ENCODE measurements around the gene TRIM52. TPM values are rescaled to one million over a fixed set of nuclear protein-coding genes. Genes with fewer than 3 reads are reported as not detected.
A peak's percentile ranks its signal among the peaks of the same experiment; 100 is the strongest.

TRIM52 gene
- total and polyA plus RNA-seq, 2 of the 13 experiments (the other 11 are each of a cell fraction or from before 2014, with no cell fraction given): 7.2 to 11.6 TPM

GRCh38 chr5:181246276-181247049, 14.5 kb downstream of the TRIM52 start (continued):
- TF ChIP-seq ZNF839 (CRISPR knock-in tag; IDR thresholded peaks at IDR 0.05; ENCODE audit: borderline replicate concordance) (no peak), NFE2L1 (CRISPR knock-in tag; IDR thresholded peaks at IDR 0.05; ENCODE audit: borderline replicate concordance) (no peak), TARDBP (CRISPR knock-in tag; IDR thresholded peaks at IDR 0.05) (no peak), ZNF430 (CRISPR knock-in tag; IDR thresholded peaks at IDR 0.05) (no peak), AGO1 (IDR thresholded peaks at IDR 0.05; ENCODE audit: low read depth, low read length, poor library complexity, severe bottlenecking) (no peak), SRSF1 (optimal IDR thresholded peaks at IDR 0.05; ENCODE audit: low read depth, low read length) (no peak), ZNF652 (CRISPR knock-in tag; IDR thresholded peaks at IDR 0.05; ENCODE audit: borderline replicate concordance, low read depth) (no peak), TBL1XR1 (IDR thresholded peaks at IDR 0.05; ENCODE audit: borderline replicate concordance, low read length, partially characterized antibody) (no peak), JARID2 (CRISPR knock-in tag; IDR thresholded peaks at IDR 0.05; ENCODE audit: insufficient replicate concordance) (peak; percentile 62), MTA1 (CRISPR knock-in tag; IDR thresholded peaks at IDR 0.05; ENCODE audit: borderline replicate concordance) (no peak), SALL1 (CRISPR knock-in tag; IDR thresholded peaks at IDR 0.05) (no peak), ZFP62 (CRISPR knock-in tag; IDR thresholded peaks at IDR 0.05) (no peak), ZNF333 (CRISPR knock-in tag; IDR thresholded peaks at IDR 0.05; ENCODE audit: borderline replicate concordance) (no peak; the same call in 1 of the 2 replicates), ZNF672 (CRISPR knock-in tag; IDR thresholded peaks at IDR 0.05) (no peak), TAF15 (IDR thresholded peaks at IDR 0.05; ENCODE audit: low read depth, low read length, poor library complexity, severe bottlenecking) (peak; percentile 31), ZNF512 (CRISPR knock-in tag; IDR thresholded peaks at IDR 0.05) (no peak), KMT2A (CRISPR knock-in tag; IDR thresholded peaks at IDR 0.05) (no peak), ZNF75D (CRISPR knock-in tag; IDR thresholded peaks at IDR 0.05; ENCODE audit: borderline replicate concordance) (peak; percentile 55; the same call in 1 of the 2 replicates), ZNF17 (CRISPR knock-in tag; IDR thresholded peaks at IDR 0.05) (no peak), ZKSCAN1 (IDR thresholded peaks at IDR 0.05; ENCODE audit: low read length) (0 out of 2 replicates have a peak, but pooled peaks have one; percentile 27)
- TF ChIP-seq, protein P1, sequence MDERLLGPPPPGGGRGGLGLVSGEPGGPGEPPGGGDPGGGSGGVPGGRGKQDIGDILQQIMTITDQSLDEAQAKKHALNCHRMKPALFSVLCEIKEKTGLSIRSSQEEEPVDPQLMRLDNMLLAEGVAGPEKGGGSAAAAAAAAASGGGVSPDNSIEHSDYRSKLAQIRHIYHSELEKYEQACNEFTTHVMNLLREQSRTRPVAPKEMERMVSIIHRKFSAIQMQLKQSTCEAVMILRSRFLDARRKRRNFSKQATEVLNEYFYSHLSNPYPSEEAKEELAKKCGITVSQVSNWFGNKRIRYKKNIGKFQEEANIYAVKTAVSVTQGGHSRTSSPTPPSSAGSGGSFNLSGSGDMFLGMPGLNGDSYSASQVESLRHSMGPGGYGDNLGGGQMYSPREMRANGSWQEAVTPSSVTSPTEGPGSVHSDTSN (CRISPR knock-in tag; IDR thresholded peaks at IDR 0.05): no peak
- TF ChIP-seq, protein P2, sequence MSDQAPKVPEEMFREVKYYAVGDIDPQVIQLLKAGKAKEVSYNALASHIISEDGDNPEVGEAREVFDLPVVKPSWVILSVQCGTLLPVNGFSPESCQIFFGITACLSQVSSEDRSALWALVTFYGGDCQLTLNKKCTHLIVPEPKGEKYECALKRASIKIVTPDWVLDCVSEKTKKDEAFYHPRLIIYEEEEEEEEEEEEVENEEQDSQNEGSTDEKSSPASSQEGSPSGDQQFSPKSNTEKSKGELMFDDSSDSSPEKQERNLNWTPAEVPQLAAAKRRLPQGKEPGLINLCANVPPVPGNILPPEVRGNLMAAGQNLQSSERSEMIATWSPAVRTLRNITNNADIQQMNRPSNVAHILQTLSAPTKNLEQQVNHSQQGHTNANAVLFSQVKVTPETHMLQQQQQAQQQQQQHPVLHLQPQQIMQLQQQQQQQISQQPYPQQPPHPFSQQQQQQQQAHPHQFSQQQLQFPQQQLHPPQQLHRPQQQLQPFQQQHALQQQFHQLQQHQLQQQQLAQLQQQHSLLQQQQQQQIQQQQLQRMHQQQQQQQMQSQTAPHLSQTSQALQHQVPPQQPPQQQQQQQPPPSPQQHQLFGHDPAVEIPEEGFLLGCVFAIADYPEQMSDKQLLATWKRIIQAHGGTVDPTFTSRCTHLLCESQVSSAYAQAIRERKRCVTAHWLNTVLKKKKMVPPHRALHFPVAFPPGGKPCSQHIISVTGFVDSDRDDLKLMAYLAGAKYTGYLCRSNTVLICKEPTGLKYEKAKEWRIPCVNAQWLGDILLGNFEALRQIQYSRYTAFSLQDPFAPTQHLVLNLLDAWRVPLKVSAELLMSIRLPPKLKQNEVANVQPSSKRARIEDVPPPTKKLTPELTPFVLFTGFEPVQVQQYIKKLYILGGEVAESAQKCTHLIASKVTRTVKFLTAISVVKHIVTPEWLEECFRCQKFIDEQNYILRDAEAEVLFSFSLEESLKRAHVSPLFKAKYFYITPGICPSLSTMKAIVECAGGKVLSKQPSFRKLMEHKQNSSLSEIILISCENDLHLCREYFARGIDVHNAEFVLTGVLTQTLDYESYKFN (CRISPR knock-in tag; conservative IDR thresholded peaks at IDR 0.05): peak; percentile 54; the same call in 1 of the 2 replicates

Data from HepG2 (cell line).